ENCODE data around the gene SYCP3. TPM values are rescaled to one million over a fixed set of nuclear protein-coding genes. Genes with fewer than 3 reads are reported as not detected.

The SYCP3 gene
- polyA plus RNA-seq, 1 donor (not counting 4 experiments of a cell fraction or from before 2014, with no cell fraction given) = 0.16 TPM

DNA sequence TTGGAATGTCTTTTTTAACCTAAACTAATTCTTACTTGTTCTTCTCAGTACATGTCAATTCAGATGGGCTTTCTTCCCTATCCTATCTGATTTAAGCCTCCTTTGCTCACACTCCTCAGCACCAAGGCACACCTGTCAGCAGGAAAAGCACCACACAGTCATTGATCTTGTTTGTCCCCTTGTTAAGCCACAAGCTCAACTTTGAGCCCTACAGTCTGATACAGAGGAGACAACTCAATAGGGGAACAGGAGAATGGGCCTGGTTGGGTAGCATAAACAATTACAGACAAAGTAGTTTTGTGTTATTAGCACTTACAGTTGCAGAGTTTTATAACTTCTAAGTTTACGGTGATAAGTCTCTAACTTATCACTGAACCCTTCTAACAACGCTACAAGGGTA, 29.5 kb upstream of the SYCP3 start:
- no peak for TF ChIP-seq EZH2 (IDR thresholded peaks at IDR 0.05; ENCODE audit: low read length)
- TF ChIP-seq, protein P1, sequence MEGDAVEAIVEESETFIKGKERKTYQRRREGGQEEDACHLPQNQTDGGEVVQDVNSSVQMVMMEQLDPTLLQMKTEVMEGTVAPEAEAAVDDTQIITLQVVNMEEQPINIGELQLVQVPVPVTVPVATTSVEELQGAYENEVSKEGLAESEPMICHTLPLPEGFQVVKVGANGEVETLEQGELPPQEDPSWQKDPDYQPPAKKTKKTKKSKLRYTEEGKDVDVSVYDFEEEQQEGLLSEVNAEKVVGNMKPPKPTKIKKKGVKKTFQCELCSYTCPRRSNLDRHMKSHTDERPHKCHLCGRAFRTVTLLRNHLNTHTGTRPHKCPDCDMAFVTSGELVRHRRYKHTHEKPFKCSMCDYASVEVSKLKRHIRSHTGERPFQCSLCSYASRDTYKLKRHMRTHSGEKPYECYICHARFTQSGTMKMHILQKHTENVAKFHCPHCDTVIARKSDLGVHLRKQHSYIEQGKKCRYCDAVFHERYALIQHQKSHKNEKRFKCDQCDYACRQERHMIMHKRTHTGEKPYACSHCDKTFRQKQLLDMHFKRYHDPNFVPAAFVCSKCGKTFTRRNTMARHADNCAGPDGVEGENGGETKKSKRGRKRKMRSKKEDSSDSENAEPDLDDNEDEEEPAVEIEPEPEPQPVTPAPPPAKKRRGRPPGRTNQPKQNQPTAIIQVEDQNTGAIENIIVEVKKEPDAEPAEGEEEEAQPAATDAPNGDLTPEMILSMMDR (optimal IDR thresholded peaks at IDR 0.05 in 1 of 3, IDR thresholded peaks at IDR 0.05 in 1 of 3, conservative IDR thresholded peaks at IDR 0.05 in 1 of 3; ENCODE audit: extremely low read depth in 1 of 3, insufficient read depth in 2 of 3, low read length in 3 of 3) = no peak
- no peaks in the 10 kb centered on the region for H4K20me1 ChIP-seq (ENCODE audit: control insufficient read depth, extremely low read depth, insufficient read depth, low read length)
- no peaks in the 10 kb centered on the region for H3K79me2 ChIP-seq (ENCODE audit: control insufficient read depth, insufficient read depth, low read length)
- H3K9me3 ChIP-seq (ENCODE audit: control insufficient read depth, low read depth, low read length) = no peaks in the 10 kb centered on the region
- H3K4me3 ChIP-seq (ENCODE audit: control insufficient read depth in 2 of 3, extremely low read depth in 1 of 3, insufficient read depth in 2 of 3, low read depth in 1 of 3, low read length in 3 of 3) = no peak overlapping the region
- H3K36me3 ChIP-seq (ENCODE audit: control insufficient read depth in 2 of 2, extremely low read depth in 1 of 2, insufficient read depth in 2 of 2, low read length in 2 of 2) = peaks cover 7 to 14% of the 10 kb centered on the region in 2 experiments
- no peak for DNase-seq (ENCODE audit: low read depth, low spot score)
- no peak overlapping the region for H2AFZ ChIP-seq (ENCODE audit: control insufficient read depth, low read length)
- no peak overlapping the region for H3K4me2 ChIP-seq (ENCODE audit: control insufficient read depth, extremely low read depth, insufficient read depth, low read depth, low read length)
- no peaks in the 10 kb centered on the region for H3K9me1 ChIP-seq (ENCODE audit: control insufficient read depth, extremely low read depth, insufficient read depth, low read length)
- no peaks in the 10 kb centered on the region for H3K27me3 ChIP-seq (ENCODE audit: control insufficient read depth, extremely low read depth, insufficient read depth, low read length)
- H3K4me1 ChIP-seq (ENCODE audit: control insufficient read depth, extremely low read depth, insufficient read depth, low read length) = peaks cover 4% of the 10 kb centered on the region
- dilution Hi-C loops (cut with MboI; ENCODE audit: extremely low pct_ligation_motif_present, low sequenced_read_pairs) = no loop called here
- no peak overlapping the region for H3K27ac ChIP-seq (ENCODE audit: control insufficient read depth, insufficient read depth, low read length)
- no peak overlapping the region for H3K9ac ChIP-seq (ENCODE audit: control insufficient read depth, extremely low read depth, insufficient read depth, low read length)
- no peak for FAIRE-seq

DNA sequence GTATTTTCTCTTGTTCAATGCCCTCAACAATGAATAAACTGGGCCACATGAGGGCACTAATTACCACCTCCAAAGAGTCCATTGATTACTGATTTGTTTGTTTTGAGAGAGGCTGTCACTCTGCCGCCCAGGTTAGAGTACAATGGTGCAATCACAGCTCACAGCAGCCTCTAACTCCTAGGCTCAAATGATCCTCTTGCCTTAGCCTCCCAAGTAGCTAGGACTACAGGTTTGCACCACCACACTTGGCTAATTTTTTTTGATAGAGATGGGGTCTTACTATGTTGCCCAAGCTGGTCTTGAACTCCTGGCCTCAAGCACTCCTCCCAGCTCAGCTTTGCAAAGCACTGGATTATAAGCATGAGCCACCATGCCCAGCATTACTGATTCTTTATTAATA, 28.3 kb upstream of the SYCP3 start:
- DNase-seq (ENCODE audit: low read depth, low spot score) (no peak), FAIRE-seq (no peak)
- dilution Hi-C loops (cut with MboI; ENCODE audit: extremely low pct_ligation_motif_present, low sequenced_read_pairs) = no loop called here
- Histone ChIP-seq H3K27ac (ENCODE audit: control insufficient read depth, insufficient read depth, low read length) (no peak overlapping the region), H3K4me3 (ENCODE audit: control insufficient read depth in 2 of 3, extremely low read depth in 1 of 3, insufficient read depth in 2 of 3, low read depth in 1 of 3, low read length in 3 of 3) (no peak overlapping the region), H3K9me3 (ENCODE audit: control insufficient read depth, low read depth, low read length) (no peaks in the 10 kb centered on the region), H3K4me2 (ENCODE audit: control insufficient read depth, extremely low read depth, insufficient read depth, low read depth, low read length) (no peak overlapping the region), H3K36me3 (ENCODE audit: control insufficient read depth in 2 of 2, extremely low read depth in 1 of 2, insufficient read depth in 2 of 2, low read length in 2 of 2) (peaks cover 7 to 14% of the 10 kb centered on the region in 2 experiments), H2AFZ (ENCODE audit: control insufficient read depth, low read length) (no peak overlapping the region), H4K20me1 (ENCODE audit: control insufficient read depth, extremely low read depth, insufficient read depth, low read length) (no peaks in the 10 kb centered on the region), H3K79me2 (ENCODE audit: control insufficient read depth, insufficient read depth, low read length) (no peaks in the 10 kb centered on the region), H3K27me3 (ENCODE audit: control insufficient read depth, extremely low read depth, insufficient read depth, low read length) (no peaks in the 10 kb centered on the region), H3K9me1 (ENCODE audit: control insufficient read depth, extremely low read depth, insufficient read depth, low read length) (no peaks in the 10 kb centered on the region), H3K9ac (ENCODE audit: control insufficient read depth, extremely low read depth, insufficient read depth, low read length) (no peak overlapping the region), H3K4me1 (ENCODE audit: control insufficient read depth, extremely low read depth, insufficient read depth, low read length) (peaks cover 4% of the 10 kb centered on the region)
- TF ChIP-seq EZH2 (IDR thresholded peaks at IDR 0.05; ENCODE audit: low read length) = no peak
- TF ChIP-seq, protein P1 (optimal IDR thresholded peaks at IDR 0.05 in 1 of 3, IDR thresholded peaks at IDR 0.05 in 1 of 3, conservative IDR thresholded peaks at IDR 0.05 in 1 of 3; ENCODE audit: extremely low read depth in 1 of 3, insufficient read depth in 2 of 3, low read length in 3 of 3) = no peak

All from keratinocyte (primary cell).